Duodenal mucosa (tissue), 2 donors: ENCODE data around the gene GLT6D1.

Source experiments
- H3K27ac ChIP-seq: one replicate; pipeline ENCODE4 v1.7.0; 2013; ENCODE audit warnings: low read depth, low read length
- H3K27me3 ChIP-seq, 2 donors: one replicate each; pipeline ENCODE4 v1.7.0; 2013; ENCODE audit warnings: low read length in 2 of 2, control low read depth in 1 of 2; ENCODE audit not compliant: insufficient read depth in 2 of 2, control insufficient read depth in 1 of 2
- H3K36me3 ChIP-seq, 2 donors: one replicate each; pipeline ENCODE4 v1.7.0; 2013; ENCODE audit warnings: low read length in 2 of 2, control low read depth in 1 of 2; ENCODE audit not compliant: insufficient read depth in 2 of 2, control insufficient read depth in 1 of 2
- H3K4me1 ChIP-seq, 2 donors: one replicate each; pipeline ENCODE4 v1.7.0; 2013; ENCODE audit warnings: low read length in 2 of 2, control low read depth in 1 of 2; ENCODE audit not compliant: insufficient read depth in 2 of 2, control insufficient read depth in 1 of 2
- H3K4me3 ChIP-seq, 2 donors: one replicate each; pipeline ENCODE4 v1.7.0; 2013; ENCODE audit warnings: low read length in 2 of 2, low read depth in 1 of 2
- H3K9ac ChIP-seq, 2 donors: one replicate each; pipeline ENCODE4 v1.7.0; 2013; ENCODE audit warnings: low read length in 2 of 2, low read depth in 1 of 2
- H3K9me3 ChIP-seq, 2 donors: one replicate each; pipeline ENCODE4 v1.7.0; 2013; ENCODE audit warnings: low read length in 2 of 2, control low read depth in 1 of 2; ENCODE audit not compliant: control insufficient read depth in 1 of 2

The GLT6D1 gene

GRCh38 chr9:135584371-135584770 lies 55.0 kb downstream of the GLT6D1 start:
- Histone ChIP-seq H3K9ac (no peak overlapping the region), H3K27ac (no peak overlapping the region), H3K9me3 (no peaks in the 10 kb centered on the region), H3K36me3 (no peaks in the 10 kb centered on the region), H3K4me1 (no peaks in the 10 kb centered on the region), H3K27me3 (no peaks in the 10 kb centered on the region), H3K4me3 (no peak overlapping the region)

- no peaks in the 10 kb centered on the region for H3K36me3 ChIP-seq
Measured at GRCh38 chr9:135583688-135584011, 55.7 kb downstream of the GLT6D1 start.

GRCh38 chr9:135582966-135583687 lies 56.2 kb downstream of the GLT6D1 start:
- Histone ChIP-seq H3K9me3 (no peaks in the 10 kb centered on the region), H3K36me3 (no peaks in the 10 kb centered on the region), H3K27ac (no peak overlapping the region), H3K4me3 (no peak overlapping the region), H3K27me3 (no peaks in the 10 kb centered on the region), H3K9ac (no peak overlapping the region), H3K4me1 (no peaks in the 10 kb centered on the region)

More at GRCh38 chr9:135583688-135584011, 55.7 kb downstream of the GLT6D1 start:
- no peaks in the 10 kb centered on the region for H3K4me1 ChIP-seq
- no peak overlapping the region for H3K4me3 ChIP-seq
- H3K27ac ChIP-seq = no peak overlapping the region
- no peaks in the 10 kb centered on the region for H3K27me3 ChIP-seq
- H3K9ac ChIP-seq = no peak overlapping the region
- H3K9me3 ChIP-seq = no peaks in the 10 kb centered on the region

GRCh38 chr9:135582541-135582940 lies 56.8 kb downstream of the GLT6D1 start:
- H3K27ac ChIP-seq = no peak overlapping the region
- no peaks in the 10 kb centered on the region for H3K27me3 ChIP-seq
- no peak overlapping the region for H3K9ac ChIP-seq
- no peaks in the 10 kb centered on the region for H3K9me3 ChIP-seq
- H3K4me3 ChIP-seq = no peak overlapping the region
- no peaks in the 10 kb centered on the region for H3K36me3 ChIP-seq
- no peaks in the 10 kb centered on the region for H3K4me1 ChIP-seq

GRCh38 chr9:135581636-135582426 lies 57.5 kb downstream of the GLT6D1 start:
- H3K9ac ChIP-seq = no peak overlapping the region
- H3K9me3 ChIP-seq = no peaks in the 10 kb centered on the region
- H3K27ac ChIP-seq = no peak overlapping the region
- H3K4me3 ChIP-seq = no peak overlapping the region
- H3K27me3 ChIP-seq = no peaks in the 10 kb centered on the region
- no peaks in the 10 kb centered on the region for H3K4me1 ChIP-seq
- H3K36me3 ChIP-seq = no peaks in the 10 kb centered on the region

- no peaks in the 10 kb centered on the region for H3K36me3 ChIP-seq
- no peaks in the 10 kb centered on the region for H3K4me1 ChIP-seq
- no peak overlapping the region for H3K27ac ChIP-seq
- H3K27me3 ChIP-seq = no peaks in the 10 kb centered on the region
- H3K9me3 ChIP-seq = no peaks in the 10 kb centered on the region
- no peak overlapping the region for H3K4me3 ChIP-seq
- H3K9ac ChIP-seq = no peak overlapping the region
Measured at GRCh38 chr9:135580664-135581380, 58.5 kb downstream of the GLT6D1 start.

GRCh38 chr9:135579889-135580660 lies 59.3 kb downstream of the GLT6D1 start:
- H3K27me3 ChIP-seq = no peaks in the 10 kb centered on the region
- no peaks in the 10 kb centered on the region for H3K4me1 ChIP-seq
- no peaks in the 10 kb centered on the region for H3K36me3 ChIP-seq
- H3K9ac ChIP-seq = no peak overlapping the region
- no peaks in the 10 kb centered on the region for H3K9me3 ChIP-seq
- no peak overlapping the region for H3K4me3 ChIP-seq
- H3K27ac ChIP-seq = no peak overlapping the region

GRCh38 chr9:135579356-135579755 lies 60.0 kb downstream of the GLT6D1 start:
- Histone ChIP-seq H3K36me3 (no peaks in the 10 kb centered on the region), H3K9ac (no peak overlapping the region), H3K9me3 (no peaks in the 10 kb centered on the region), H3K27me3 (no peaks in the 10 kb centered on the region), H3K27ac (no peak overlapping the region), H3K4me3 (no peak overlapping the region), H3K4me1 (no peaks in the 10 kb centered on the region)

- H3K27me3 ChIP-seq = no peaks in the 10 kb centered on the region
- no peak overlapping the region for H3K27ac ChIP-seq
Measured at GRCh38 chr9:135577256-135577655, 62.1 kb downstream of the GLT6D1 start.

More at GRCh38 chr9:135577256-135577655, 62.1 kb downstream of the GLT6D1 start:
- Histone ChIP-seq H3K4me1 (no peaks in the 10 kb centered on the region), H3K9ac (no peak overlapping the region), H3K9me3 (no peaks in the 10 kb centered on the region), H3K36me3 (no peaks in the 10 kb centered on the region), H3K4me3 (no peak overlapping the region)
